ENCODE results near the gene UCP3. TPM values are rescaled to one million over a fixed set of nuclear protein-coding genes. Genes with fewer than 3 reads are reported as not detected.

UCP3 gene
- total RNA-seq, 1 donor from 2014 or later, result 2.7 TPM

DNA sequence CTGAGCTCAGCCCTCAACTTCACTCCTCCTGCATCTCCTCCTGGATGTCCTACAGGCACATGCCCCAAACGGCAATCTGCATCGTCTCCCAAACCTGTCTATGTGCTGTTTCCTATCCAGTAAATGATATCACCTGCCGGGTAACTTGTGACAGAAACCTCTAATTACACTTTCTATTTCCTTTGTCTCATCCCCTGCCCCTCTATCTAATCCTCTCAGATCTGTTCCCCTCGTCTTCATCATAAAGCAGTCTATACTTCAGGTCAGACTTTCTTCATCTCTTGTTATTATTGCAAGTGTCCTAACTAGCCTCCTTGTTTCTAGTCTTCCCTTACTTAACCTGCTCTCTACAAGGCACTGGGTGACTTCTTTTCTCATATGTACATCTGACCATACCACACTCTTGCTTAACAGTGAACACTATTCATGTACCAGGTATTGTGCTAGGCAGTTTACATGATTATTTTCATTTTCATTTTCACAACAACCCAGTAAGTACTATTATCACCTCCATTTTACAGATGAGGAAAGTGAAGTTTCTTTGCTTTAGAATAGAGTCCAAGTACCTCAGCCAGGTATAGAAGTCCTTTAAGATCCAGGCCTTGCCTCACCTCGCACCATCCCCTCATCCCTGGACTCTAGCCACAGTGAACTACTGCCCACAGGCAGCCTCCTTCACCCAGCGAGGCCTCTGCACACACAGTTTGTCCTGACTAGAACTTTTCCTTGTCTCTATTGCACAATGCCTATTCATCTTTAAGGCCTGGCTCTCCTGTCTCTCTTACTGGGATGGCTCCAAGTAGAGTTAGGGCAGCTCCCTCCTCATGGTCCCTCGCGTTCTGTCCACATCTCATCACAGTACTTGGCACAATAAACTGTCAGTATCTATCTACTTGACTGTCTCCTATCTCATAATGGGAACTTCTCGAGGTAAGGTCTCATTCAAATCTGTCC, 22.1 kb upstream of the UCP3 start:
- Histone ChIP-seq H3K36me3 (peaks cover 65% of the 10 kb centered on the region), H3K27ac (replicated peaks) (no peak overlapping the region), H3K27me3 (ENCODE audit: low read depth) (no peaks in the 10 kb centered on the region), H3K4me3 (no peak overlapping the region), H3K9me3 (replicated peaks) (no peaks in the 10 kb centered on the region), H3K4me1 (peaks cover 6% of the 10 kb centered on the region)
- intact Hi-C loops (cut with micrococcal nuclease), result no loop called here
- TF ChIP-seq, protein P1, sequence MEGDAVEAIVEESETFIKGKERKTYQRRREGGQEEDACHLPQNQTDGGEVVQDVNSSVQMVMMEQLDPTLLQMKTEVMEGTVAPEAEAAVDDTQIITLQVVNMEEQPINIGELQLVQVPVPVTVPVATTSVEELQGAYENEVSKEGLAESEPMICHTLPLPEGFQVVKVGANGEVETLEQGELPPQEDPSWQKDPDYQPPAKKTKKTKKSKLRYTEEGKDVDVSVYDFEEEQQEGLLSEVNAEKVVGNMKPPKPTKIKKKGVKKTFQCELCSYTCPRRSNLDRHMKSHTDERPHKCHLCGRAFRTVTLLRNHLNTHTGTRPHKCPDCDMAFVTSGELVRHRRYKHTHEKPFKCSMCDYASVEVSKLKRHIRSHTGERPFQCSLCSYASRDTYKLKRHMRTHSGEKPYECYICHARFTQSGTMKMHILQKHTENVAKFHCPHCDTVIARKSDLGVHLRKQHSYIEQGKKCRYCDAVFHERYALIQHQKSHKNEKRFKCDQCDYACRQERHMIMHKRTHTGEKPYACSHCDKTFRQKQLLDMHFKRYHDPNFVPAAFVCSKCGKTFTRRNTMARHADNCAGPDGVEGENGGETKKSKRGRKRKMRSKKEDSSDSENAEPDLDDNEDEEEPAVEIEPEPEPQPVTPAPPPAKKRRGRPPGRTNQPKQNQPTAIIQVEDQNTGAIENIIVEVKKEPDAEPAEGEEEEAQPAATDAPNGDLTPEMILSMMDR (IDR thresholded peaks at IDR 0.05; ENCODE audit: borderline replicate concordance), result no peak
- DNase-seq, result no peak

DNA sequence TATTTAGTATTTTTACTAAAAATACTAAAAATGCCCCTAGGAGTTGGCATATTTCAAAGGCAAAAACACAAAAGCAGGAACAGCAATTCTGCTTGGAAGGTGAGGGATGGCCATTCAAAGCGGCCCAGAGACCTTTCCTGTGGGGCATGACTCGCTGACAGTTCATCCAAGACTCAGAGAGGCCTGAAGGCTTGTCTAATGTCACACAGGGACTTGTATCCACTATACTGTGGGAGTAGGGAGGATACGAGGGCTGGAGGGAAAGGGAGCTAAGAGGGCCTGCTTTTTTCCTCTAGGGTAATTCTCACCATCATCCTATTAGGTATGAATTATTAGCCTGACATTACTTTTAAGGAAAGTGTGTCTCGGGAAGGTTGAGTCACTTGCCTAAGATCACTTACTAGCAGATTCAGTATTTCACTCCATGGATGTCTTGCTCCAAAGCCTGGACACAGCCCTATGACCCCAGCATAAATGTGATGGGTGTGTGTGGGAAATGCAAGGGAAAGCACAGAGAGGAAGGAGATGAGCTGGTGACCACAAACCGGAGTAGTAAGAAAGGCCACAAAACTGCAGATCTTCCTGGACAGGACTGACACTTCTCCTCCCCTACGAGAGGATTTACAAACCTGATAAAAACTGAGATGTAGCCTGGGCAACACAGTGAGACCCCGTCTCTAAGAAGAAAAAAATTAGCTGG, 16.7 kb upstream of the UCP3 start:
- intact Hi-C loops (cut with micrococcal nuclease), result no loop called here
- TF ChIP-seq, protein P1 (IDR thresholded peaks at IDR 0.05; ENCODE audit: borderline replicate concordance), result no peak
- no peak for DNase-seq
- Histone ChIP-seq H3K27ac (replicated peaks) (no peak overlapping the region), H3K9me3 (replicated peaks) (no peaks in the 10 kb centered on the region), H3K36me3 (peaks cover 17% of the 10 kb centered on the region), H3K4me3 (no peak overlapping the region), H3K27me3 (ENCODE audit: low read depth) (no peaks in the 10 kb centered on the region), H3K4me1 (peaks cover 14% of the 10 kb centered on the region)

DNA sequence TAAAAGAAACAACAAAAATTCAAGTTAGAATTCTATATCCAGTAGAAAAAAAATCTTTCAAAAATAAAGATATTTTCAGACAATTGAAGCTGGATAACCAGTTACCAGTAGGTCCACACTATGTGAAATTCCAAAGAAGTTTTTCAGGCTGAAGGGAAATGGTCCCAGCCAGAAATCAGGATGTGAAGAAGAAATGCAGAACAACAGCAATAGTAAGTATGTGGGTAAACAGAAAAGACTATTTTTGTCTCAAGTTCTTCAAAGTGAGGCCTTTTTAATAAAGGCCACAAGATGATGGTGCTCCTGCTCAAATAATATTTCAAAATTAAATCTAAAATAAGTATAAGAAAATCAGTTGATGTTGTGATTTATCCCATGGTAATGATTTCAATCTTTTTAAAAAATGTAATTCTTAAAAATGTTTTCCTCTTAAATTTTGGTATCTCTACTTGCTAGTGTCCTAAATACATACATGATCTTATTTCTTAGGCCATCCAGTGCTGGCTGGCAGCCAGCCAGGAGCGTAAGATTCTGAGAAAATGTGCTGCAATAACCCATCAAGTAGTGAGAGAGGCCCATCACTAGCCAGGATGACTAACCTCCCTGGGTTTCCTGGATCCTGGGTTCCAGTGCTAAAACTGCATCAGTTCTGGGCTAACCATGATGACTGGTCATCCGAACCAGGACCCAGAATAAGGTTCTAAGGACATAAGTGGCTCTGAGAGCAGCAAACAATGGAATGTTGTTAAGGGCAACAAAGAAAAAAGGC, 15.6 kb upstream of the UCP3 start:
- TF ChIP-seq, protein P1 (IDR thresholded peaks at IDR 0.05; ENCODE audit: borderline replicate concordance), result no peak
- intact Hi-C loops (cut with micrococcal nuclease), result no loop called here
- no peak overlapping the region for H3K4me3 ChIP-seq
- H3K27me3 ChIP-seq (ENCODE audit: low read depth), result no peaks in the 10 kb centered on the region
- no peaks in the 10 kb centered on the region for H3K9me3 ChIP-seq (replicated peaks)
- H3K27ac ChIP-seq (replicated peaks), result no peak overlapping the region
- DNase-seq, result peak; percentile 64
- peaks cover 26% of the 10 kb centered on the region for H3K4me1 ChIP-seq
- H3K36me3 ChIP-seq, result peaks cover 20% of the 10 kb centered on the region

DNA sequence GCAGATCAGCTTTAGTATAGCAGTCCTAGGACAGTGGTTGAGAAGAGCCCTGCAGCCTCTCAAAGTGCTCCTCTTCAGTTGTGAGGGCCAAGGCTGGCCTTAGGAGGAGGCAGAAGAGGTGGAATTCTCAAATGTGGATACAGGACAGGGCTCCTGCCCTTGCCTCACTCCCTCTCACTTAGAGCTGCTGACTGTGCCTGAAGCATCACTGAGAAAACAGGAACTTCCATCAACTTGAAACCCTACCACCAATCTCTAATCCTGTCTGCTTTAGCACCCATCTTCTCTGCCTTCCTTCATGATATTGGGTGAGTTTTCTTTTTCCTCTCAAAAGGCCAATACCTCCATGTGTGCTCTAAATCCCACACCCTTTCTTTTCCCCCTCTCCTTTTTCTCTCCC, 14.4 kb upstream of the UCP3 start:
- no peak overlapping the region for H3K4me3 ChIP-seq
- intact Hi-C loops (cut with micrococcal nuclease), result no loop called here
- no peak for DNase-seq
- H3K36me3 ChIP-seq, result peaks cover 10% of the 10 kb centered on the region
- H3K9me3 ChIP-seq (replicated peaks), result no peaks in the 10 kb centered on the region
- H3K4me1 ChIP-seq, result peaks cover 38% of the 10 kb centered on the region
- peak overlapping the region; percentile 48 for H3K27ac ChIP-seq (replicated peaks)
- no peaks in the 10 kb centered on the region for H3K27me3 ChIP-seq (ENCODE audit: low read depth)
- TF ChIP-seq, protein P1 (IDR thresholded peaks at IDR 0.05; ENCODE audit: borderline replicate concordance), result no peak

DNA sequence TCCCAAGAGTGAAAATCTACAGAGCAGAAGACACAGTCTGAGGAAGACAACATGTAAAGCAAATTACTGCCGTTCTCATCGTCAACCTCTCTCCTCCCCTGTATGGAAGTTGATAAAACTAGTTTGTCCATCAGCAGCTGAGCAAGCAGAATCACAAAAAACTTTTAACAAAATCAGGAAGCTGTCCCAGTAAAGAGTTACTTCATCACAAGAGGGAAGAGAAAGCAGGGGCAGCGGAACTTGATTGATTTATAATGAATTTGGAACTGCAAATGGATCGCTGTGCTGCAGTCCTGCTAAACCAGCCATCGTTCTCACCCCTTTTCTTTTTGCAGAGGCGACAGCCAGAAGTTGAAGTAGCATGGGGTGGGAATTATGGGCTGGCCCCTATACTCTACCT, 13.7 kb upstream of the UCP3 start:
- intact Hi-C loops (cut with micrococcal nuclease), result no loop called here
- Histone ChIP-seq H3K4me1 (peaks cover 45% of the 10 kb centered on the region), H3K9me3 (replicated peaks) (no peaks in the 10 kb centered on the region), H3K4me3 (no peak overlapping the region), H3K27me3 (ENCODE audit: low read depth) (no peaks in the 10 kb centered on the region), H3K27ac (replicated peaks) (peak overlapping the region; percentile 48), H3K36me3 (peaks cover 10% of the 10 kb centered on the region)
- TF ChIP-seq, protein P1 (IDR thresholded peaks at IDR 0.05; ENCODE audit: borderline replicate concordance), result no peak
- DNase-seq, result no peak
